ENCODE measurements around the gene ECI2.
"Not testable (repeated sequence)": the region's sequence is repeated elsewhere in the genome, so short reads cannot be mapped to it uniquely, and the experiment has no call there.

Gene ECI2

GRCh38 chr6:4102687-4103244 lies 32.6 kb downstream of the ECI2 start:
- no peak for DNase-seq (ENCODE audit: low spot score)

DNA sequence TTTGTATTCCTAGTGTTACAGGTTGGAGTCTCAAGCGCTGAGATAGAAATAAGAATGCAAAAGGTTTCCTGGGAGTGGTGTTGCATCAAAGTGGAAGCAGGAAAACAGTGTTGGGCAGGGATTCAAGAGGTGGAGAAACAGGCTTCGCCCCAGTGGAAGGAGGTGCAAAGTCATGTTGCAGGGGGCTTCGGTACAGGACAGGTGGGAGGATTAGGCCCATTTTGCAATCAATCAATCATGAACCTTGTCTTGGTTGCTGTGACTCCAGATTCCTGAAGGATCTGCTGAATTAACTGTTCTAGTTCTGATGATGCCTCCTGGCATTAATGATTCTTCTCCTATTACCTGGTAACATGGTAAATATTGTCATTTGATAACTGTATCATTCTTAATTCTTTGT lies 34.1 kb downstream of the ECI2 start:
- DNase-seq (ENCODE audit: low spot score): no peak

GRCh38 chr6:4100655-4101054 lies 34.7 kb downstream of the ECI2 start:
- DNase-seq (ENCODE audit: low spot score): no peak

DNA sequence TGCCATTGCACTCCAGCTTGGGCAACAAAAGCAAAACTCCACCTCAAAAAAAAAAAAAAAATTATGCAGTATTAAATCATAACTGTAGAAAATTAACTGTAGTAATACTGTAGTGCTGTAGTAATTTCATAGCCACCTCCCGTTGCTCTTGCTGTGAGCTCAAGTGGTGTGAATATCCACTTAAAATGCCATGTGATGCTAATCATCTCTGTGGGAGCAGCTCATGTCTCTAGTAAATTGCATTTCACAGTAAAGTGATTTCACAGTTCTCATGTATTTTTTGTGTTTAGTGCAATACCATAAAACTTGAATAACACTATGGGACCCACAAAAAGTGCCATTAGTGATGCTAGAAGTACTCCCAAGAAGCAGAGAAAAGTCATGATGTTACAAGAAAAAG lies 42.1 kb downstream of the ECI2 start:
- DNase-seq (ENCODE audit: low spot score): no peak

GRCh38 chr6:4091941-4092340 lies 43.4 kb downstream of the ECI2 start:
- no peak for DNase-seq (ENCODE audit: low spot score)

DNA sequence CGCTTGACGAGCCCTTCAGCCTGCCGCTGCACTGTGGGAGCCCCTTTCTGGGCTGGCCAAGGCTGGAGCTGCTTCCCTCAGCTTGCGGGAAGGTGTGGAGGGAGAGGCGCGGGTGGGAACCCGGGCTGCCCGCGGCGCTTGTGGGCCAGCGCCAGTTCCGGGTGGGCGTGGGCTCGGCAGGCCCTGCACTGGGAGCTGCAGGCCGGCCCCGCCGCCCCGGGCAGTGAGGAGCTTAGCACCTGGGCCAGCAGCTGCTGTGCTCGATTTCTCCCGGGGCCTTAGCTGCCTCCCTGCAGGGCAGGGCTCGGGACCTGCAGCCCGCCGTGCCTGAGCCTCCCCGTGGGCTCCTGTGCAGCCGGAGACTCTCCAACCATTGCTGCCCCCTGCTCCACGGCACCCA lies 45.3 kb downstream of the ECI2 start:
- DNase-seq (ENCODE audit: low spot score): not testable (repeated sequence)

- no peak for DNase-seq (ENCODE audit: low spot score)
These were observed 46.7 kb downstream of the ECI2 start for GRCh38 chr6:4088704-4089103.

- peak; percentile 36 for DNase-seq (ENCODE audit: low spot score)
These were observed 50.1 kb downstream of the ECI2 start for GRCh38 chr6:4085332-4085700.

DNA sequence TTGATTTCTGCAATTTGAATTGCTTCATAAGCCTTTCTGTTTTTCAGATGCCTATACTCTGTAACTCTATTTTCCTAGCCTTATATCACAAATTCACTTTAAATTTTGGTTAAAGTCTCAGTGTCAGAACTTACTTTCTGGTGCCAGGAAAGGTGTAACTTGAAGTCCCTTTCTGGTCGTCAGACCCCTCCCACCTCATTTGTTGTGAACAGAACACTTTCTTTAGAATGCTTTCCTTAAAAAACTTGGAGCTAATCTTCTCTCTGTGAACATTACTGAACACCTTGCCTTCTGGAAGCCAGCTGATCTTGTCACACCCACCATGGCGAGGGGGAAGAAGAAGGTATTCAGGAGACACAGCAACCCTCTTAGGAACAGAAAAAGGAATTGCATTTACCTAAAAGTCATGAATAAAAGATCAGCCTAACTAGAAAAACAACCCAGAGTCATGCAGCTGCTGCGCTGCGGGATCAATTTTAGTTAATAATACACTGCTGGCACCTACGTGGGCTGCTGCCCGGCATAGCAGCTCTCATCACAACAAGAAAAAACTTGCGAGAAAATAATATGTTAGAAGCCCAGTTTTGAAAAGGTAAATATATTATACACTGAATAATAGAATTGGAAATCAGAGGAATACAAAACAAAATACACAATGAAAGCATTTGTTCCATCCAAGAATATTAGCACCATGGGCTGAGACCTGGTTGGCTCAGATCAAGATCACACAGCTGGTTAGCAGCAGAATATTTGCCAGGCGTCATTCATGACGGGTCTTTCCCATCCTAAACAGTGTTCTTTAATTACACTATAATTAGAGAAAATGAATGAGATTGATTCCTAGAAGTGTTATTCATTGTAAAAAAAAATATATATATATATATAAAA lies 50.7 kb downstream of the ECI2 start:
- DNase-seq (ENCODE audit: low spot score): no peak

GRCh38 chr6:4078691-4079471 lies 56.5 kb downstream of the ECI2 start, which contains the start of gene FAM217A:
TSS of gene FAM217A (minus strand) at chr6:4079137. CDS start at chr6:4077414, 1,723 bp downstream.
- DNase-seq (ENCODE audit: low spot score): no peak

- no peak for DNase-seq (ENCODE audit: low spot score)
These were observed 60.7 kb downstream of the ECI2 start for GRCh38 chr6:4074478-4075235.

DNA sequence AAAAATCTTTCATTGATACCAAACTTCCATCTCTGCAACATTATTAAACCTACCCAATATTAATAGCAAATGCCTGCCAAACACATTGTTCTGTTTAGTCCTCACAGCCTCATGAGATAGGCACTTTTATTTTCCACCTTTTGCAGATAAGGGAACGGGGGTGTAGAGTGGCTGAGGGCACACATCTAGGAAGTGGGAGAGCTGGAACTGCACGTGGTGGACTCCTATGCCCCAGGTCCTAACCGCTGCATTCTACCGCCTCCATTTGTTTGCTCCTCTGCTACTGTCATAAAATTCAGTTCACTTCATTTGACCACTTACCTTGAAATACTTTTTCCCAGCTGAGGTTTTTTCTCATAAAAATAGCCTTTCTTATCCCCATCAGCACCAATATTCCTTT lies 64.0 kb downstream of the ECI2 start:
- no peak for DNase-seq (ENCODE audit: low spot score)

DNA sequence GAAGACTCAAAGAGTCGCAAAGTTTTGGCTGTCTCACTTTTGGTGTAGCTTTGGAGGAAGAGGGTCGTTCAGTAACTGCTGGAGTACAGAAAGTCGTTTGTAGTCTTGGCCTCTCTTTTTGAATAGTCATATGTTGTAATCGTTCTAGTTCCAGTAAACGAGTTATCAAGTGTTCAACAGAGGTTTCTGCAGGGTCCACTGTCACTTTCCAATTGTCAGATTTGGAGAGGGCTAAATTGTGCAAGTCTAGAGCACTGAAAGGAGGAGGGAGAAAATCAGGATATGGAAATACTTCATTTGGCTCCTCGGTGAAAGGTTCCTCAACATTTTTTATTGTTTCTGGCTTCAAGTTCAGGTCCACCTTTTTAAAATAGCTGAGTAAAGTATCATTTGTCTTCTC lies 66.2 kb downstream of the ECI2 start:
- DNase-seq (ENCODE audit: low spot score): no peak

GRCh38 chr6:4067673-4068072 lies 67.7 kb downstream of the ECI2 start:
- DNase-seq (ENCODE audit: low spot score): no peak

GRCh38 chr6:4066029-4066755 lies 69.2 kb downstream of the ECI2 start:
- no peak for DNase-seq (ENCODE audit: low spot score)

Measured in kidney capillary endothelial cell (primary cell).